GM20000 (cell line): Measurements from ENCODE around the gene FAM81B.

Experiments
- DNase-seq: peaks from one replicate; pipeline ENCODE4 v3.0.0; 2012; ENCODE audit warnings: low spot score
- CTCF ChIP-seq: IDR thresholded peaks from 2 replicates; pipeline ENCODE4 v1.5.1; 2012; ENCODE audit warnings: mild to moderate bottlenecking, control low read depth; ENCODE audit errors: extremely low read depth, missing control alignments

The FAM81B gene

GRCh38 chr5:95471487-95471886 is 80.3 kb downstream of the FAM81B start:
- DNase-seq: no peak
- no peak for TF ChIP-seq CTCF

GRCh38 chr5:95471942-95472341 is 80.8 kb downstream of the FAM81B start:
- no peak for DNase-seq
- TF ChIP-seq CTCF: no peak

- no peak for DNase-seq
- no peak for TF ChIP-seq CTCF
These were observed 93.3 kb downstream of the FAM81B start for GRCh38 chr5:95484421-95484820.

- DNase-seq: no peak
These were observed 95.0 kb downstream of the FAM81B start for GRCh38 chr5:95486191-95486590.

GRCh38 chr5:95487880-95488279 is 96.7 kb downstream of the FAM81B start:
- no peak for TF ChIP-seq CTCF
- no peak for DNase-seq

More at GRCh38 chr5:95486191-95486590, 95.0 kb downstream of the FAM81B start:
- no peak for TF ChIP-seq CTCF
